Stomach (tissue), 9 donors: Measurements from ENCODE around the gene DYNC1H1. TPM values are rescaled to one million over a fixed set of nuclear protein-coding genes. Genes with fewer than 3 reads are reported as not detected.
"Not testable (repeated sequence)": the region's sequence is repeated elsewhere in the genome, so short reads cannot be mapped to it uniquely, and the experiment has no call there.

ENCODE experiments used
- DNase-seq, 2 donors: peaks; one replicate each; pipeline versions ENCODE4 v3.0.0 to v3.0.0-alpha.2; 2013 to 2019
- H3K27ac ChIP-seq, 5 donors: fragments of 200-600 bp in 4 of 5; sonication (generic) in 4 of 5; one replicate each; pipeline ENCODE4 v1.5.1; 2013 to 2019; ENCODE audit warnings: mild to moderate bottlenecking in 1 of 5, moderate library complexity in 1 of 5
- H3K27me3 ChIP-seq, 3 donors: fragments of 200-600 bp; sonication (generic); one replicate each; pipeline ENCODE4 v1.5.1; 2017 to 2019; ENCODE audit warnings: mixed run types in 1 of 3
- H3K36me3 ChIP-seq, 4 donors: fragments of 200-600 bp; sonication (generic); 1 replicate in 3 of 4; 2 replicates in 1 of 4; pipeline ENCODE4 v1.5.1; 2016 to 2019
- H3K4me1 ChIP-seq, 4 donors: fragments of 200-600 bp; sonication (generic); one replicate each; pipeline ENCODE4 v1.5.1; 2016 to 2019
- H3K4me3 ChIP-seq, 4 donors: fragments of 200-600 bp; sonication (generic) in 3 of 4; one replicate each; pipeline ENCODE4 v1.5.1; 2016 to 2019; ENCODE audit warnings: mild to moderate bottlenecking in 1 of 4
- H3K9me3 ChIP-seq, 4 donors: fragments of 200-600 bp; sonication (generic); one replicate each; pipeline ENCODE4 v1.5.1; 2016 to 2019
- CTCF ChIP-seq, 7 experiments: fragments of 450-650 bp in 4 of 7; fragments of 200-600 bp in 3 of 7; sonication (generic) in 3 of 7; IDR thresholded peaks; one replicate each; pipeline ENCODE4 v1.5.1; 2016 to 2019; ENCODE audit warnings: antibody characterized with exemption in 7 of 7, control low read depth in 2 of 7, mild to moderate bottlenecking in 1 of 7
- EP300 ChIP-seq: sonication (generic); formaldehyde crosslinking; IDR thresholded peaks from one replicate; pipeline ENCODE4 v1.6.1; 2017; ENCODE audit warnings: antibody characterized with exemption
- POLR2A ChIP-seq, 4 donors: fragments of 450-650 bp; IDR thresholded peaks; one replicate each; pipeline ENCODE4 v1.6.1; 2016; ENCODE audit warnings: antibody characterized with exemption in 4 of 4, control low read depth in 2 of 4, mild to moderate bottlenecking in 1 of 4, moderate library complexity in 1 of 4
- POLR2AphosphoS5 ChIP-seq, 3 donors: sonication (generic); formaldehyde crosslinking; IDR thresholded peaks; one replicate each; pipeline ENCODE4 v1.6.1; 2016; ENCODE audit warnings: antibody characterized with exemption in 3 of 3
- WGBS, 5 donors: extraction: QIAGEN DNeasy Blood & Tissue Kit in 3 of 5; methylation state at CpG; one replicate each; pipeline versions ENCODE4 v1.1.5 to v1.1.7; 2013 to 2018; 5-methylcytosine and 5-hydroxymethylcytosine counted together
- intact Hi-C: fragments of 100-400 bp; cut with DNase I; formaldehyde crosslinking; loops from one replicate; pipeline ENCODE4 v1.15.1; 2023; ENCODE audit warnings: low total_unique reads
- polyA plus RNA-seq, 3 donors: library from polyadenylated mRNA; stranded (reverse); fragments of 200-250 nt; gene quantifications; one replicate each; pipeline ENCODE4 v1.2.3, GENCODE V29; 2013
- total RNA-seq, 5 donors: library from RNA; depleted of rRNA; stranded (reverse); fragments of >200 nt; gene quantifications; one replicate each; pipeline versions ENCODE4 v1.1.0 to v1.2.3, GENCODE V29; 2014 to 2016
- donor health status: healthy with polysubstance abuse.
- donor health status: Bipolar disorder and iron deficiency.
- donor health status: healthy.

Gene DYNC1H1
- total and polyA plus RNA-seq, 8 donors = 52.9 to 651 (median 332) TPM

- 78 to 86% (median 84%) methylated on average over 6 of the region's 6 CpGs for WGBS, 5 donors
- Histone ChIP-seq H3K4me3 (no peak overlapping the region), H3K4me1 (peaks cover 4 to 42% (median 28%) of the 10 kb centered on the region in 4 donors), H3K27me3 (no peaks in the 10 kb centered on the region), H3K27ac (peak overlapping the region in 4 of 5 donors; percentile 31 to 80 (median 68)), H3K9me3 (no peaks in the 10 kb centered on the region), H3K36me3 (peaks cover 58 to 94% (median 88%) of the 10 kb centered on the region in 4 donors)
- no peak for TF ChIP-seq POLR2A (IDR thresholded peaks at IDR 0.05)
- TF ChIP-seq POLR2AphosphoS5 (IDR thresholded peaks at IDR 0.05) = no peak
- TF ChIP-seq CTCF (IDR thresholded peaks at IDR 0.05) = no peak
- TF ChIP-seq EP300 = no peak
- DNase-seq = no peak
- intact Hi-C loops = no loop called here
Observed at GRCh38 chr14:101979666-101980065, 15.3 kb downstream of the DYNC1H1 start.

GRCh38 chr14:101980251-101980650 lies 15.9 kb downstream of the DYNC1H1 start:
- Histone ChIP-seq H3K4me1 (peaks cover 4 to 40% (median 26%) of the 10 kb centered on the region in 4 donors), H3K9me3 (no peaks in the 10 kb centered on the region), H3K27me3 (no peaks in the 10 kb centered on the region), H3K36me3 (peaks cover 59 to 98% (median 94%) of the 10 kb centered on the region in 4 donors), H3K4me3 (no peak overlapping the region), H3K27ac (peak overlapping the region in 4 of 5 donors; percentile 31 to 80 (median 68))
- intact Hi-C loops = no loop called here
- no peak for DNase-seq
- WGBS, 5 donors = 61 to 74% (median 69%) methylated on average over 10 of the region's 10 CpGs
- TF ChIP-seq POLR2AphosphoS5 (IDR thresholded peaks at IDR 0.05) (no peak), POLR2A (IDR thresholded peaks at IDR 0.05) (no peak), CTCF (IDR thresholded peaks at IDR 0.05) (no peak), EP300 (no peak)

GRCh38 chr14:101980700-101981099 lies 16.3 kb downstream of the DYNC1H1 start:
- Histone ChIP-seq H3K27me3 (no peaks in the 10 kb centered on the region), H3K4me1 (peaks cover 4 to 40% (median 25%) of the 10 kb centered on the region in 4 donors), H3K36me3 (peaks cover 63 to 99% (median 98%) of the 10 kb centered on the region in 4 donors), H3K4me3 (no peak overlapping the region), H3K9me3 (no peaks in the 10 kb centered on the region), H3K27ac (peak overlapping the region in 4 of 5 donors; percentile 31 to 80 (median 68))
- 3 to 17% (median 10%) methylated on average over 2 of the region's 2 CpGs for WGBS, 5 donors
- intact Hi-C loops = no loop called here
- peak; percentile 64 to 73 for DNase-seq
- TF ChIP-seq POLR2AphosphoS5 (IDR thresholded peaks at IDR 0.05) = peak; percentile 8 to 86 (median 80)
- no peak for TF ChIP-seq CTCF (IDR thresholded peaks at IDR 0.05)

GRCh38 chr14:101982621-101983020 lies 18.2 kb downstream of the DYNC1H1 start:
- intact Hi-C loops = no loop called here
- 80 to 89% (median 87%) methylated on average over 6 of the region's 6 CpGs for WGBS, 5 donors
- Histone ChIP-seq H3K9me3 (no peaks in the 10 kb centered on the region), H3K36me3 (peaks cover 74 to 99% (median 98%) of the 10 kb centered on the region in 4 donors), H3K4me1 (peaks cover 4 to 38% (median 25%) of the 10 kb centered on the region in 4 donors), H3K27me3 (no peaks in the 10 kb centered on the region), H3K4me3 (no peak overlapping the region), H3K27ac (peak overlapping the region in 1 of 5 donors; percentile 77)
- DNase-seq = no peak
- no peak for TF ChIP-seq EP300
- no peak for TF ChIP-seq POLR2AphosphoS5 (IDR thresholded peaks at IDR 0.05)
- TF ChIP-seq CTCF (IDR thresholded peaks at IDR 0.05) = no peak
- no peak for TF ChIP-seq POLR2A (IDR thresholded peaks at IDR 0.05)

- H3K4me3 ChIP-seq, H3K27me3 ChIP-seq, intact Hi-C loops, H3K9me3 ChIP-seq, H3K27ac ChIP-seq, DNase-seq: not testable (repeated sequence)
- 91 to 98% (median 97%) methylated on average over 8 to 12 of the region's 12 CpGs for WGBS, 5 donors
- H3K4me1 ChIP-seq = peaks cover 4 to 16% (median 15%) of the 10 kb centered on the region in 4 donors
- peaks cover 85 to 100% (median 100%) of the 10 kb centered on the region in 4 donors for H3K36me3 ChIP-seq
Observed at GRCh38 chr14:101984831-101985230, 20.5 kb downstream of the DYNC1H1 start.
